ENCODE results near the gene RGL3. TPM values are rescaled to one million over a fixed set of nuclear protein-coding genes. Genes with fewer than 3 reads are reported as not detected.
"Not testable (repeated sequence)": the region's sequence is repeated elsewhere in the genome, so short reads cannot be mapped to it uniquely, and the experiment has no call there.

Gene RGL3
- total RNA-seq, 2 experiments from 2014 or later = not detected

DNA sequence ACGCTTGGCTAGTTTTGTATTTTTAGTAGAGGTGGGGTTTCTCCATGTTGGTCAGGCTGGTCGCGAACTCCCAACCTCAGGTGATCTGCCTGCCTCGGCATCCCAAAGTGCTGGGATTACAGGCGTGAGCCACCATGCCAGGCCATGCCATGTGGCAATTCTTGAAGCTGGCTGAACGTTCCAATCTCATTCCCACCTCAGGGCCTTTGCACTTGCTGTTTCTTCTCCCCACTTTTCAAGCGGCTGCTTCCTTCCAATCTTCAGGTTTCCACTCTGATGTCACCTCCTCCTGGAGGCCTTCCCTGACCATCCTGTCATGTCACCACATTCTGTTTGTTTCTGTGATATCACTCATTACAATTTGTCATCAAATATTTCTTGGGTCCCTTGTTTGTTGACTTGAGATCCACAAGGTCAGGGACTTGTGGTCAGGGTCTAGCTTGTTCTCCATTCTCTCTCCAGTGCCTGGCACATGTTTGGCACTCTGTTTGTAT lies 39.2 kb downstream of the RGL3 start:
- H3K4me3 Mint-ChIP-seq = peak overlapping the region; percentile 81
- no peaks in the 10 kb centered on the region for H3K9me3 Mint-ChIP-seq (ENCODE audit: low read depth)
- CTCF ChIA-PET = interaction anchor here (2.1 to 5.0 kb wide), 8 partner anchors 11 to 126 kb away, joined by 8 to 61 read pairs (median 16); partner anchors contain the start of genes ELAVL3, ODAD3, PRKCSH and RAB3D
- peaks cover 43% of the 10 kb centered on the region for H3K4me1 Mint-ChIP-seq
- DNase-seq (no peak), ATAC-seq (no peak)
- peaks cover 18% of the 10 kb centered on the region for H3K27me3 Mint-ChIP-seq
- peaks cover 15% of the 10 kb centered on the region for H3K36me3 Mint-ChIP-seq
- H3K27ac Mint-ChIP-seq = peak overlapping the region; percentile 97

DNA sequence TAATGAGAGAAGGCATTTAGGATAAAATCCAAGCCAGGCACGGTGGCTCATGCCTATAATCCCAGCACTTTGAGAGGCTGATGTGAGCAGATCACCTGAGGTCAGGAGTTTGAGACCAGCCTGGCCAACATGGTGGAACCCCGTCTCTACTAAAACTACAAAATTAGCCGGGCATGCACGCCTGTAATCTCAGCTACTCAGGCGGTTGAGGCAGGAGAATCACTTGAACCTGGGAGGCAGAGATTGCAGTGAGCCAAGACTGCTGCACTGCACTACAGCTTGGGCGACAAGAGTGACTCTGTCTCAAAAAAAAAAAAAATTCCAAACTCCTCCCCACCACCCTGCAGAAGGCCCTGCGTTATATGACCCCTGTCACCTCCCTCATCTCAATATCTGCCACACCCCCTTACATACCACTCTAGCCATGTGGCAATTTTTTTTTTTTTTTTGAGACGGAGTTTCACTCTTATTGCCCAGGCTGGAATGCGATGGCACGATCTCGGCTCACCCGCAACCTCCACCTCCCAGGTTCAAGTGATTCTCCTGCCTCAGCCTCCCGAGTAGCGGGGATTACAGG lies 39.8 kb downstream of the RGL3 start:
- CTCF ChIA-PET = interaction anchor here (2.6 to 5.0 kb wide), 4 partner anchors 11 to 85 kb away, joined by 15 to 61 read pairs (median 22); partner anchors contain the start of genes ODAD3, PRKCSH and RGL3
- not testable (repeated sequence) for DNase-seq; ATAC-seq; H3K9me3 Mint-ChIP-seq (ENCODE audit: low read depth); H3K4me3 Mint-ChIP-seq; H3K27ac Mint-ChIP-seq
- H3K36me3 Mint-ChIP-seq = peaks cover 15% of the 10 kb centered on the region
- peaks cover 43% of the 10 kb centered on the region for H3K4me1 Mint-ChIP-seq
- peaks cover 13% of the 10 kb centered on the region for H3K27me3 Mint-ChIP-seq

DNA sequence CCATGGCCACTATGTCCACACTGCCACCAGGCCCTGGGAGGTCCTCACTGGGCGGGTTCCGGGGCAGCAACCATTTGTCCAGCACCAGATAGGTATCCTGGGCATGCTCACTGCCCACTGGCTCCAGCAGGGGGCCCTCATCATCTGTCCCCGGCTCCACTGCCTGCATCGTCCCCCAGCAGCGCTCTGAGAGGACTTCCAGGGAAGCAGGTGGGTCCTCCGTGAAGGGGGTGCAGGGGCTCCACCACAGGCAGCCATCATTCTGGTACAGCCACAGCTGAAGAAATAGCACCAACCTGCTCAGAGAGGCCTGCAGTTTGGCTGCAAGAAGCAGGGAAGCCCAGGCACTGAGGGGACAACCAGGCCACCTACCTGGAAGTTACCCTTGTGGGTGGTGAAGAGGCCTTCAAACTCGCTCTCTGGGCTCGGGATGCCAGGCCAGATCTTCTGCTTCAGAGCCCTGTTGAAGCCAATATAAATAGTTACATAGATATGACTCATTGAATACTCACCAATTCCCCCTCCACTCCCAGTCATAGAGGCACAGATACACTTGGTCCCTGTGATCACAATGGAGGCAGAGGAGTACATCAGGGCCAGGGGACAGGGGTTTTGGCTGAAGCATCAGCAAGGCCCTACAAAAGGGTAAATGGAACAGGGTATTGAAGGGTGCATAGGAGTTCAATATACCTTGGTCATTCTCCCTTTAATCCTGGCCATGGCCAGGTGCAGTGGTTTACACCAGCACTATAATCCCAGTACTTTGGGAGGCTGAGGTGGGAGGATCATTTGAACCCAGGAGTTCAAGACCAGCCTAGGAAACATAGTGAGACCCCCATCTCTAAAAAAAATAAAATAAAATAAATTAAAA lies 40.6 kb downstream of the RGL3 start:
- peaks cover 43% of the 10 kb centered on the region for H3K4me1 Mint-ChIP-seq
- peak; percentile 52 for DNase-seq
- CTCF ChIA-PET = interaction anchor here (1.0 to 1.6 kb wide), 3 partner anchors 43 to 128 kb away, joined by 4 to 7 read pairs (median 4); partner anchors contain the start of gene ZNF653

DNA sequence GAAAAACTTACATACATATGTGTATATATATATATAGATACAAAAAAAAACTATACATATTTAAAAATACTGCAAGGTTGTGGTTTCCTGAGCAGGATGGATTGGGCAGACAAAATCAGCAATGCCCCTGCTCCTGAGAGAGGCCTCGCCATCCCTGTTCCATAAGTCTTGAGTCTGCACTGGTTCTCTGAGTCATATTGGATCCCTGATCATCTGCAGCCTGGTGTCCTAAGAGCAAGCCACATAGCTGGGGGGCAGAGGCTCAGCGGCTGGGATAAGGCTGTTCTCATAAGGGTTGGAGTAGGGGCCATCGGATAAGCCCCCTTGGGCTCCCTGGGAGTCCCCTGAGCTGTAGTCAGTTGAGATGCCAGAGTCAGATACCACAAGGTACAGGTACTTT lies 41.4 kb downstream of the RGL3 start:
- Mint-ChIP-seq H3K27ac (no peak overlapping the region), H3K27me3 (peaks cover 2% of the 10 kb centered on the region), H3K4me1 (peaks cover 45% of the 10 kb centered on the region), H3K4me3 (no peak overlapping the region), H3K36me3 (peaks cover 15% of the 10 kb centered on the region), H3K9me3 (ENCODE audit: low read depth) (no peaks in the 10 kb centered on the region)
- CTCF ChIA-PET = interaction anchor here (0.7 to 4.7 kb wide), 9 partner anchors 9 to 159 kb away, joined by 3 to 38 read pairs (median 5); partner anchors contain the start of genes CCDC159, ODAD3, PRKCSH and RAB3D
- DNase-seq (no peak), ATAC-seq (no peak)

More for the DNA sequence above, 40.6 kb downstream of the RGL3 start:
- Mint-ChIP-seq H3K4me3 (no peak overlapping the region), H3K27me3 (peaks cover 9% of the 10 kb centered on the region), H3K27ac (no peak overlapping the region), H3K36me3 (peaks cover 15% of the 10 kb centered on the region), H3K9me3 (ENCODE audit: low read depth) (no peaks in the 10 kb centered on the region)
- ATAC-seq = no peak

DNA sequence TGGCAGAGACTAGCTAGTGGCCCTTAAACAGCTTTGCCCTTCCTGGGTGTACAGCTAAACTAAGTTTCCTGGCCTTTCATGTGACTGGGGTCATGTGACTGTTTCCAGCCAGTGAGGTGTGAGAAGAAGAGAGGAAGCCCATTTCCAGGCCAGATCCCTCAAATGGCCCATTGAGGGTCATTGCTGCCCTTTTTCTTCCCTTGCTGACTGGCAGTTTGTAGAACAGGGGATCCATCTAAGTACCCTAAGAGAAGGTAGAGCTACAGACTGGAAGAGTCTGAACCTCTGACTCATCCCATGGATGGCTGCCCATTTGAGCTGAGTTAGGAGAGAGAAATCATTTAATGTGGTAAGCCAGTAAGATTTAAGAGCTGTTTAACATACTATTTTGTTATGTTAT lies 41.9 kb downstream of the RGL3 start:
- Mint-ChIP-seq H3K4me3 (peak overlapping the region; percentile 57), H3K36me3 (peaks cover 15% of the 10 kb centered on the region), H3K27me3 (no peaks in the 10 kb centered on the region), H3K4me1 (peaks cover 43% of the 10 kb centered on the region), H3K27ac (no peak overlapping the region), H3K9me3 (ENCODE audit: low read depth) (no peaks in the 10 kb centered on the region)
- ATAC-seq (no peak), DNase-seq (peak; percentile 71)
- CTCF ChIA-PET = interaction anchor here (0.7 to 4.7 kb wide), 11 partner anchors 9 to 159 kb away, joined by 3 to 38 read pairs (median 4); partner anchors contain the start of genes CCDC159, ODAD3, PRKCSH and RAB3D

DNA sequence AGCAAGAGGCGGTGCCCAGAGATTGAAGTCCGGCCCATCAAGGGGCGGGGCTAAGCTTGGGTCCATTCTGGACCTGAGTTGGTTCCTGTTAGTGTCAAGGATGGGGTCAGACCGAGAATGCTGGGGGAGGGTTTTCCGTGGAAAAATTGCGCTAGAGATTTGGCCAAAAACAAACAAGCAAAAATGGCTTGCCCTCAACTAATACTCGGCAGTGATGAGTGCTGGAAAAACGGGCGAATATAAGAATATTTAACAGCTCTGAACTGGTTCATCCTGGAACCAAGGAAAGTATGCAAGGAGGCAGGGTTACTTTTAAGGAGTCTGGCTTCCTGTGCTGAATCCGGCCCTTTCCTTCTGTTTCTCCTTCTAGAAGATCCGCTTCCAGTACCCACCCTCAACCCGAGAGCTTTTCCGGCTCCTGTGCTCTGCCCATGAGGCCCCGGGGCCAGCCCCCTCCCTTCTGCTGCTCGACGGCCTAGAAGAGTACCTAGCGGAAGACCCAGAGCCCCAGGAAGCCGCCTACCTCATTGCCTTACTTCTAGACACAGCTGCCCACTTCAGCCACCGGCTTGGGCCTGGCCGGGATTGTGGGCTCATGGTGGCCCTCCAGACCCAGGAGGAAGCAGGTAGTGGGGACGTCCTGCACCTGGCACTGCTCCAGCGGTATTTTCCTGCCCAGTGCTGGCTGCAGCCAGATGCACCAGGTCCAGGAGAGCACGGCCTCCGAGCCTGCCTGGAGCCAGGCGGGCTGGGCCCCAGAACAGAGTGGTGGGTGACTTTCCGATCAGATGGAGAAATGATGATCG lies 43.8 kb downstream of the RGL3 start:
- Mint-ChIP-seq H3K9me3 (ENCODE audit: low read depth) (no peaks in the 10 kb centered on the region), H3K4me3 (no peak overlapping the region), H3K27ac (no peak overlapping the region), H3K4me1 (peaks cover 35% of the 10 kb centered on the region), H3K27me3 (no peaks in the 10 kb centered on the region), H3K36me3 (peaks cover 15% of the 10 kb centered on the region)
- CTCF ChIA-PET = interaction anchor here (0.6 to 4.7 kb wide), 19 partner anchors 9 to 1444 kb away, joined by 3 to 38 read pairs (median 3); partner anchors contain the start of genes CCDC159, ELOF1, EPOR and ODAD3
- DNase-seq (peak; percentile 91), ATAC-seq (peak; percentile 48)

DNA sequence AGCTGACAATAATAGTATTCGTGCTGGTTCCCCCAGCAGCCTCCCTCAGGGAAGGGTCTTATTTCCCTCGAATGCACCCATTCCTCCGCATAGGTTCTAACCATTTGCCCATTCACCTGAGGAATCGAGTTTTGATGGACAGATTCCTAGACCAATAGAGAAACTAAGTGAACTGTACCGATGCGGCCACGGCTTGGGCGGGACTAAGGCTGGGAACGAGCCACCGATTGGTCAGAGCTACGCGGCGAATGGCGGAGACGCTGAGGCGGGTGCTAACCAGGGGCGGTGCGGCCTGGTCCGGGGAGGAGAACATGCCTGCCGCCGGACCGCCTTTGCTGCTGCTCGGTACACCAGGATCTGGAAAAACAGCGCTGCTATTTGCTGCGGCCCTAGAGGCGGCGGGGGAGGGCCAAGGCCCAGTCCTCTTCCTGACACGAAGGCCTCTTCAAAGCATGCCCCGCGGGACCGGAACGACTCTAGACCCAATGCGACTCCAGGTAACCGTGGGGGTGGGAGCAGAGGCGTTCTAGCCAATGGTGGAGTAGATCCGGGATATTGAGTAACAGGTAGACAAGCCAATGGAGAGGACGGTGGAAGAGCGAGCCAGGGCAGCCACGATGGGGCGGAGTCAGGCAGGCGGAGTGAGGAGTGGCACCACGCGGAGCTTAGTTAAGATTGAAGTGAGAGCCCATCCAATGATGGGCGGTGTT lies 44.5 kb downstream of the RGL3 start, which contains the start of gene SWSAP1:
SWSAP1 (plus strand) TSS at position 234 of the 710 bp plus-strand sequence; CDS start at position 249, 15 bp downstream.
- no peak within 1 kb of the TSS for H3K4me3 Mint-ChIP-seq
- H3K9me3 Mint-ChIP-seq (ENCODE audit: low read depth) = no peaks in the 10 kb centered on the region
- peak; percentile 99 for DNase-seq
- no peak within 1 kb of the TSS for H3K27ac Mint-ChIP-seq
- CTCF ChIA-PET = interaction anchor here (0.6 to 4.7 kb wide), 19 partner anchors 8 to 1444 kb away, joined by 3 to 38 read pairs (median 3); partner anchors contain the start of genes CCDC159, ELOF1, ODAD3 and PRKCSH
- H3K36me3 Mint-ChIP-seq = peaks cover 15% of the 10 kb centered on the region
- peak; percentile 92 for ATAC-seq
- H3K27me3 Mint-ChIP-seq = no peaks in the 10 kb centered on the region
- H3K4me1 Mint-ChIP-seq = peaks cover 29% of the 10 kb centered on the region

DNA sequence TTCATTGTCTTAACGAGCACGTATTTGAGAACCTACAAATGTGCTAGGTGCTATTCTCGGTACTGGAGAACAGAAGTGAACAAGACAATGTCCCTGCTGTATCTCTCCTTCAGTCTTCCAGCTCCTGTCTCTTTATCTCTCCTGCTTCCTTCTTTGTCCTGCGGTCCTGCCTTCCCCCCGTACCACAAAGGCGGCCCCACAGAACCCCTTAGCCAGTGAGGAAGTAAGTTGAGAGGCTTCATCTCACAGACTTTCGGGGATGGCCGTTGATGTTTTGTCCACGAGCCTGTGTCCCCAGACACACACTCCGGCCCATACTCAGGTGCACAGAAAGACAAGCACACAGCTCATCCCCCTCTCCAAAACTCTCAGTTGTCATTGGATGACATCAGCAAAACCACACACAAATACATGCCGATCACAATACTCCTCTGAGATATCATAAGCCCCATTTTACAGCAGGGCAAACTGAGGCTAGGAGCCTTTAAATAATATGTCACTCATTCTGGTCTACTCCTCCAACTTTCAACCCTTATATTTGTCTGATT lies 45.2 kb downstream of the RGL3 start:
- CTCF ChIA-PET = interaction anchor here (0.6 to 4.7 kb wide), 8 partner anchors 9 to 248 kb away, joined by 3 to 38 read pairs (median 4); partner anchors contain the start of genes ODAD3, PRKCSH and TSPAN16
- no peaks in the 10 kb centered on the region for H3K9me3 Mint-ChIP-seq (ENCODE audit: low read depth)
- H3K4me1 Mint-ChIP-seq = peaks cover 29% of the 10 kb centered on the region
- no peaks in the 10 kb centered on the region for H3K27me3 Mint-ChIP-seq
- no peak overlapping the region for H3K27ac Mint-ChIP-seq
- DNase-seq = no peak
- ATAC-seq = no peak
- peaks cover 15% of the 10 kb centered on the region for H3K36me3 Mint-ChIP-seq
- no peak overlapping the region for H3K4me3 Mint-ChIP-seq

DNA sequence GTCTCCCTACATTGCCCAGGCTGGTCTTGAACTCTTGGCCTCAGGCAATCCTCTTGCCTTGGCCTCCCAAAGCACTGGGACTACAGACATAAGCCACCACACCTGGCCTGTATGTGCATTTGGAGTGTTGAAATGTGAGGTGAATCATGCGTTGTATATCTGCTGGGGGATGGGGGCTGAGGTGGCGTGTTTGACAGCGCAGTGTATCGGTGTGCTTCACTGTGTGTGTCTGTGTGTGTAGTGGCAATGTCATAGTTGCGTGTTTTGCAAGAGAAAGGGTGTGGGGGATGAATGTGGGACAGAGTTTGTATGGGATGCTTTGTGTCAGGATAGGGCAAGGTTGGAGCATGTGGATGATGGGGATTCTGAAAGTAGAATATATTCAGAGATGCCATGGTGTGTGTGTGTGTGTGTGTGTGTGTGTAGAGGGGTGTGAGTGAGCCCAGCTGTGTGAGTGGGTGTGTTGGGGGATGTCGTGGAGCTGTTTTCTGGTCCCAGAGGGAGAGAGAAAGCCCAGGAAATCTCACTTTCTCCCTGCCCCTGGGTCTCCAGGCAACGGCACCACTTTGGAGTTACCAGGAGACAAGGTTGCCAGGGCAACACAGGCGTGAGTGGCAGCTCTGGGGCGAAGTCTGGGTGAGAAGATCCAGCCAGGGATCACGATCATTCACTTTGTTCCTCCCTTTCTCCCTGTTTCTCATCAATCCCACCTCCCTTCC lies 45.8 kb downstream of the RGL3 start:
- H3K4me1 Mint-ChIP-seq = peaks cover 24% of the 10 kb centered on the region
- no peaks in the 10 kb centered on the region for H3K9me3 Mint-ChIP-seq (ENCODE audit: low read depth)
- DNase-seq (no peak), ATAC-seq (no peak)
- peak overlapping the region; percentile 4 for H3K27ac Mint-ChIP-seq
- no peak overlapping the region for H3K4me3 Mint-ChIP-seq
- H3K27me3 Mint-ChIP-seq = no peaks in the 10 kb centered on the region
- H3K36me3 Mint-ChIP-seq = peaks cover 12% of the 10 kb centered on the region
- CTCF ChIA-PET = interaction anchor here (1.0 to 4.7 kb wide), 4 partner anchors 8 to 109 kb away, joined by 3 to 38 read pairs (median 6); partner anchors contain the start of gene TSPAN16

DNA sequence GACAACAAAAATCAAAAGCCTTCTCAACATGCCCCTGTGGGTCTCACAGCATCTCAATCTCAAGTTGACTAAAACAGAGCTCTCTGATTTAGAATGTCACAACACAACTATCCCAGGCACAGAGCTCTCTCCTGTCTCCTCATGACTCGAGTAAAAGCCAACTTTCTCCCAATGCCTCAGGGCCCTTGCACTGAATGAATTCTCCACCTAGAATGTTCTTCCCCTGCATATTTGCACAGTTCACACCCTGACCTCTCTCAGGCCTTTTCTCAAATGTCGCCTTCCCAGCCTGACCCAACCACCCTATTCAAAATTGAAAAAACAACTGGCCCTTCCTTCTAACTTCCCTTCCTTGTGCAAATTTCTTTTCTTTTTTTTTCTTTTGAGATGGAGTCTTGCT lies 48.4 kb downstream of the RGL3 start:
- ATAC-seq (no peak), DNase-seq (no peak)
- Mint-ChIP-seq H3K27me3 (no peaks in the 10 kb centered on the region), H3K27ac (no peak overlapping the region), H3K4me1 (peaks cover 7% of the 10 kb centered on the region), H3K36me3 (peaks cover 2% of the 10 kb centered on the region), H3K9me3 (ENCODE audit: low read depth) (no peaks in the 10 kb centered on the region), H3K4me3 (no peak overlapping the region)
- CTCF ChIA-PET = interaction anchor here (0.6 to 1.7 kb wide), 3 partner anchors 10 to 81 kb away, joined by 3 to 5 read pairs (median 4); no protein-coding TSS in a partner anchor

DNA sequence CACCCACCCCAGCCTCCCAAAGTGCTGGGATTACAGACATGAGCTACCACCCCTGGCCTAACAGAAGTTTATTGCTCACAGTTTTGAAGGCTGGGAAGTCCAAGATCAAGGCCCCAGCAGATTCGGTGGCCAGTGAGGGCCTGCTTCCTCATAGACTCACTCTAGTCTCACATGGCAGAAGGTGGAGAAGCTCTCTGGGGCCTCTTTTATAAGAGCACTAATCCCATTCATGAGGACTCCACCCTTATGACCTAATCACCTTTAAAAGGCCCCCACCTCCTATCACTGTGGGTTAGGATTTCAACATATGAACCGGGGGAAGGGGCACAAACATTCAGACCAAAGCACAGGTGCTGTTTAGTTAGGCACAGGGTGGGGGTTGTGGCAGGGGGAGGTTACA lies 51.6 kb downstream of the RGL3 start:
- H3K27me3 Mint-ChIP-seq = no peaks in the 10 kb centered on the region
- ATAC-seq = no peak
- peaks cover 2% of the 10 kb centered on the region for H3K36me3 Mint-ChIP-seq
- no peaks in the 10 kb centered on the region for H3K9me3 Mint-ChIP-seq (ENCODE audit: low read depth)
- no peak overlapping the region for H3K4me3 Mint-ChIP-seq
- CTCF ChIA-PET = interaction anchor here (0.5 to 3.2 kb wide), 4 partner anchors 10 to 132 kb away, joined by 4 to 16 read pairs (median 4); no protein-coding TSS in a partner anchor
- H3K27ac Mint-ChIP-seq = no peak overlapping the region
- no peaks in the 10 kb centered on the region for H3K4me1 Mint-ChIP-seq
- no peak for DNase-seq

Measured in activated CD8-positive, alpha-beta memory T cell treated with anti-CD3 and anti-CD28 coated beads, Interleukin-2, amount 10 ng/mL, durations not matched to agents 7 days and 5 days (primary cell).